Mesodermal cell (in vitro differentiated cells): Measurements from ENCODE around the gene RDH11. TPM values are rescaled to one million over a fixed set of nuclear protein-coding genes. Genes with fewer than 3 reads are reported as not detected.

Experiments used
- H3K27ac ChIP-seq: 2 replicates; pipeline ENCODE4 v1.7.0; 2013; ENCODE audit warnings: mild to moderate bottlenecking, low read depth, low read length, moderate library complexity; ENCODE audit not compliant: severe bottlenecking
- H3K36me3 ChIP-seq: 2 replicates; pipeline ENCODE4 v1.7.1; 2013; ENCODE audit warnings: mild to moderate bottlenecking, low read length, moderate library complexity; ENCODE audit not compliant: control insufficient read depth, insufficient read depth
- H3K4me1 ChIP-seq: one replicate; pipeline ENCODE4 v1.7.1; 2013; ENCODE audit warnings: mild to moderate bottlenecking, low read length; ENCODE audit not compliant: insufficient read depth, control insufficient read depth, poor library complexity, severe bottlenecking
- H3K4me3 ChIP-seq: 2 replicates; pipeline ENCODE4 v1.7.0; 2013; ENCODE audit warnings: low read length, control low read depth, mild to moderate bottlenecking; ENCODE audit not compliant: insufficient read depth, poor library complexity, severe bottlenecking; ENCODE audit errors: extremely low read depth
- H3K9me3 ChIP-seq: 2 replicates; pipeline ENCODE4 v1.7.1; 2013; ENCODE audit warnings: mild to moderate bottlenecking, low read length, moderate library complexity; ENCODE audit not compliant: control insufficient read depth
- WGBS, 2 experiments: methylation state at CpG; one replicate each; pipeline ENCODE4 v1.1.5; 2013; ENCODE audit warnings: missing lambda C conversion rate in 2 of 2; ENCODE audit not compliant: insufficient coverage in 2 of 2; 5-methylcytosine and 5-hydroxymethylcytosine counted together
- polyA plus RNA-seq, 2 experiments: library from polyadenylated mRNA; stranded (reverse); fragments of 50-300 nt; gene quantifications; one replicate each; pipeline ENCODE4 v1.2.3, GENCODE V29; 2013

Gene RDH11, protein sequence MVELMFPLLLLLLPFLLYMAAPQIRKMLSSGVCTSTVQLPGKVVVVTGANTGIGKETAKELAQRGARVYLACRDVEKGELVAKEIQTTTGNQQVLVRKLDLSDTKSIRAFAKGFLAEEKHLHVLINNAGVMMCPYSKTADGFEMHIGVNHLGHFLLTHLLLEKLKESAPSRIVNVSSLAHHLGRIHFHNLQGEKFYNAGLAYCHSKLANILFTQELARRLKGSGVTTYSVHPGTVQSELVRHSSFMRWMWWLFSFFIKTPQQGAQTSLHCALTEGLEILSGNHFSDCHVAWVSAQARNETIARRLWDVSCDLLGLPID
- 102 TPM for polyA plus RNA-seq (2013, experiment 1 of 2)
- polyA plus RNA-seq (2013, experiment 2 of 2): 101 TPM

DNA sequence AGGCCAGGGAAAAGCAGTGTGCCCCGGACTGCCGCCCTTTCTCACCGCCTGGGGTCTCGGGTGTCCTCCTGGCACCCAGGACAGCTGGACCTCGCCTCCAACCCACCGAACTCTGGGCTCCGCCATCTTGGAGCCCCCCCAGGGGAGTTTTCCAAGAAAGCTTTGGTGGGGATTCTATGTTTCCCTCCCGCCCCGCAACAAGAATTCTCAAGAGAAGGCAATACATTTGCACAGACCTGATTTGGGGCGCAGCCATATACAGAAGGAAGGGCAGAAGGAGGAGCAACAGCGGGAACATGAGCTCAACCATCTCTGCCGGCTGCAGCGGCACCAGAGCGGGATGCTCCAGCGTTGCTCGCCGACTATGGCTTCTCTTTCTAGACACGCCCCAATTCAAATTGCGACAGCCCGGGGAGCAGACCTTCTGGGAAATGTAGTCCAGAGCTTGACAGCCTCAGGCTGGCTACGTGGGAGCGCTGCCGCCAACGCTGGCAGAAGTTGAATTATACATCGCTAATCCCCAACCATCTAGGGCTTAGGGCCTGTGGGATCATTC lies at the start of gene RDH11:
RDH11 (minus strand) TSS at position 371 of the 556 bp plus-strand sequence; CDS start at position 310, 61 bp downstream.
- H3K4me3 ChIP-seq: peak within 1 kb of the TSS; percentile 100
- H3K27ac ChIP-seq: peak within 1 kb of the TSS; percentile 83
- no peaks in the 10 kb centered on the region for H3K9me3 ChIP-seq
- no peaks in the 10 kb centered on the region for H3K4me1 ChIP-seq
- H3K36me3 ChIP-seq: peaks cover 32% of the 10 kb centered on the region
- WGBS, 2 experiments: 0 to 1% methylated on average over 20 to 23 of the region's 25 CpGs

DNA sequence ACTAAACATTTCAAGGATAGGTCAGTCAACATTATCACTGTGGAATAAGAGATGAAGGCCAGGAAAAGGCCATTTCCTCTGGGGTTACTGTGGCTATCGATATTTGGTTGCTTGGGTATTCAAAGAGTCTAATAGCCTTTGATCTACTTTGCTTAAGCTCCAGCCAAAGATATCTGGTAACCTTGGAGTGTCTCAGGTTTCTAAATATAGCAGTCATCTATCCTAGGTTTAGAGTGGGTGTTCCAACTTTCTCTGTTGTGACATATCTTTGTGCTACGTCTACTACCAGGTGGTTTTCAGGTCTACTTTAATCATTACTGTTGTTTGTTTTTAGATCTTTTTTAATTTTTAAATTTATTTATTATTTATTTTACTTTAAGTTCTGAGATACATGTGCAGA lies 48.5 kb upstream of the RDH11 start:
- Histone ChIP-seq H3K36me3 (peaks cover 10% of the 10 kb centered on the region), H3K27ac (no peak overlapping the region), H3K4me1 (peaks cover 3% of the 10 kb centered on the region), H3K4me3 (no peak overlapping the region), H3K9me3 (no peaks in the 10 kb centered on the region)
- WGBS, 2 experiments: 86 to 100% methylated on average over 1 of the region's 2 CpGs

DNA sequence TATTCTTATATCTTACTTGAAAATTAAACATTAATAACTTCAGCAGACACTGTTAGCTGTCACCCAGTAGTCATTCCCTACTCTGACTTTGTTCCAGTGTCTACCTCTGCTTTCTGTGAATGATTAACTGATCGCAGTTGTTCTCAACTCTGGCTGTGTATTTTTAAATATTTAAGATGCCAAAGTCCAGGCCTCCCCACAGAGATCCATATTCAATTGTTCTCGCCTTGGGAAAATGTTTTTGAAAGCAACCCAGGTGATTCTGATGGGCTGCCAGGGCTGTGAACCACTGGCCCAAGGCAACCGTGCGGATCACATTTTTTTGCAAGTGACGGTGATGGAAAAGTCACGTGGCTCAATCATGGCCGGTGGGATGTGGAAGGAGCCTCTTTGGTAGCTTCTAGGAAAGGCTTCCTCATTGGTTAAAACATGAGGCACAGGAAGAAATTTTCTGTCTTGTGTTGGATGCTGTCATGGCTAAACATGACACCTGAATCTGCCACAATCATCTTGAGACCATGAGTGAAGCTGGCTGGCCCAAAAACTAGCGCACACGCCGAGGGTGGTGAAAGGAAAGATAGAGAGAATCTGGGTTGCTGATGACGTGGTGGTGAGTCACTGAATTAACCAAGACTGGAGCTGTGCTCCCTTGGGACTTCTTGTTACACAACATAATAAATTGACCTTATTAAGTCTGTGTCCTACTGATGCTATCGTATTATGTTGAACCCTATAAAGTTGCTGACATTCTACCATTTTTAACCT lies 43.4 kb upstream of the RDH11 start:
- Histone ChIP-seq H3K9me3 (no peaks in the 10 kb centered on the region), H3K4me1 (peaks cover 7% of the 10 kb centered on the region), H3K36me3 (no peaks in the 10 kb centered on the region), H3K27ac (no peak overlapping the region), H3K4me3 (no peak overlapping the region)
- WGBS, 2 experiments: 81 to 91% methylated on average over 4 to 11 of the region's 12 CpGs

DNA sequence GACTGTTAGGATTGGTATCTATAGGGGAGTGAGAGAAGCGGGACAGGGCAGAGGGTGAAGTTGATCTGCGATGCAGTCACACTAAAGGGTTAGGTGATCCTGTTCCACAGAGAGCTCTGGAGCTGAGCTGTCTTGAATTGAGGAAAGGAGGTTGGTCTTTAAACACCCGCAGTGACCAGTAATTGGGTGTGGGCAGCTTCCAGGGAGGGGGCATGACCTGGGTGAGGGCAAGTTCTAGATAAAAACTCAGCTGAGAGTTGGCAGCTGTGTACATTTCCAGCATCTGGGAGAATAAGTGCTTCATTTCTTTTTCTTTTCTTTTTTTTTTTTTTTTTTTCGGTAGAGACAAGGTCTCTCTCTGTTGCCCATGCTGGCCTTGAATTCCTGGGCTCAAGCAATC lies 41.2 kb upstream of the RDH11 start:
- Histone ChIP-seq H3K4me1 (peaks cover 7% of the 10 kb centered on the region), H3K27ac (no peak overlapping the region), H3K4me3 (no peak overlapping the region), H3K36me3 (no peaks in the 10 kb centered on the region), H3K9me3 (no peaks in the 10 kb centered on the region)
- 89 to 100% methylated on average over 2 to 3 of the region's 4 CpGs for WGBS, 2 experiments

DNA sequence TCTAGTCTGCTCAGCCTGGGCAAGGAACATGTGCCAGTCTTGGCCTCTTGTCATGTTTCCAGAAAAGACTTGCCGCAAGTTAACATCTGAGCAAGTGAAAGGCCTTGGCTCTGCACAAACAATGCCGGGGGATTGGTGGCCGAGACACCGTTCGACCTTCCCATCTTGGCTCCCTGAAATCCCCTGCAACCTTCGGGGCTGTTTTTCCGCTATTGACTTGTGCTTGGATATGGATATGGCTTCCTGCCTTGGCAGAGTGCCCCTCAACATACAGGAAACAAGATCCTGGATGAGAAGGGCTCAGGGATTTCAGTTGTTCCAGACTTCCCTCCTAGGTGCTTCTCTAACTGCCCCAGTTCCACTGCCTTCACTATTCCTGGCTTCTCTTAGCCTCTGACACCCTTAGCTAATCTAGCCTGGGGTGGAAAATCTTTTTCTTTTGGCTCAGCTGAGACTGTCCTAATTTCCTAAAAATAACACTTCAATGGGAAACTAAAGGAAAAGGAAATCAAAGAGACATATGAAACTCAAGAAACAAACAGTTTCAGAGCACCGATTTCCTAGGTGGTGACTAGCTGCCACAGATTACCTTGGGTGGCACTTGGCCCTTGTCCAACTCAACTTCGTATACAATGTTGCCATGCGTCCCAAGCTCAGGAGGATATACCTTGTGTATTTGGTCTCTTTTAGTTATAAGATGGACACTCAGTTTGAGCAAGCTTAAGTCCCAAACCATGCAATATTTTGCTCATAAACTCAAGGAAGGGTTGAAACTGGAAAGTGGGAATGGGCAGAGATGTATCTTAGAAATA lies 40.0 kb upstream of the RDH11 start:
- WGBS, 2 experiments: 92 to 97% methylated on average over 6 to 7 of the region's 10 CpGs
- H3K4me1 ChIP-seq: peaks cover 7% of the 10 kb centered on the region

DNA sequence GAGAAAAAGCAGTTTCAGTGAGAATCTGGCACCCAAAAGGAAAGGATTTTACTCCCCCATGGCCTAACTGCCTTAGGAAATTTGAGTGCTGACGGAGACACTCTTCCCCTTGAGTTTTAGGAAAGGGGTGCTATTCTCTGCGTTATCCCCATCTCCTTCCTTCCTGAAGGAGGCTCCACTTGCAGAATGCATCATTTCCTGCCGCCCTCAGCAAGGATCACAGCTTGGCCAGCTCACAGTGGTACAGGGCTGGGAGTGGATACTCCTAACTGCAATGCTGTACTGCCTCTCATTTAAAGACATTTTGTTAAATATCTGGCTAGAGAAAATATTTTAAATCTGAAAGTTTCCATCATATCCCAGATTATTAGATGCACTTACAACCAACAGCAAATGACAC lies 39.1 kb upstream of the RDH11 start:
- H3K27ac ChIP-seq: no peak overlapping the region
- no peak overlapping the region for H3K4me3 ChIP-seq
- no peaks in the 10 kb centered on the region for H3K36me3 ChIP-seq
- H3K9me3 ChIP-seq: no peaks in the 10 kb centered on the region
- 100% methylated on average over 1 of the region's 3 CpGs; no CpG with 5 or more reads in 1 of the 2 experiments for WGBS, 2 experiments
- H3K4me1 ChIP-seq: peaks cover 7% of the 10 kb centered on the region

More for the DNA sequence above, 40.0 kb upstream of the RDH11 start:
- Histone ChIP-seq H3K9me3 (no peaks in the 10 kb centered on the region), H3K27ac (no peak overlapping the region), H3K4me3 (no peak overlapping the region), H3K36me3 (no peaks in the 10 kb centered on the region)

DNA sequence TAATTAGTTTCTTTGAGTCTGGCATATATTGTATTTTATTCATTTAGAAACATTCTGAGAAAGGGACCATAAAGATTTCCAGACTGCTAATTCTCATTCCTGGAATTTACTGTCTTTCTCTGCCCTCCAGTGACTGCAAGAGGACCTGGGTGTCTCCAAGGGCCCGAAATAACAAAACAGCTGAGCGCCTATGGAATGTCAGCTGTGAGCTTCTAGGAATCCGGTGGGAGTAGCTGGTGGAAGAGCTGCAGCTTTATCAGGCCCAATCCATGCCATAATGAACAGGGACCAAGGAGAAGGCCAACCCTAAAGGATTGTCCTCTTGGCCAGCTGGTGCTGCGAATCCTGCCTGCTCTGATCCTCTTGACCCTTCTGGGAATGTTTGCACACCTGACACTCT lies 38.1 kb upstream of the RDH11 start:
- Histone ChIP-seq H3K4me3 (no peak overlapping the region), H3K4me1 (no peaks in the 10 kb centered on the region), H3K9me3 (no peaks in the 10 kb centered on the region), H3K27ac (no peak overlapping the region), H3K36me3 (no peaks in the 10 kb centered on the region)
- WGBS, 2 experiments: 80 to 90% methylated on average over 4 of the region's 4 CpGs

DNA sequence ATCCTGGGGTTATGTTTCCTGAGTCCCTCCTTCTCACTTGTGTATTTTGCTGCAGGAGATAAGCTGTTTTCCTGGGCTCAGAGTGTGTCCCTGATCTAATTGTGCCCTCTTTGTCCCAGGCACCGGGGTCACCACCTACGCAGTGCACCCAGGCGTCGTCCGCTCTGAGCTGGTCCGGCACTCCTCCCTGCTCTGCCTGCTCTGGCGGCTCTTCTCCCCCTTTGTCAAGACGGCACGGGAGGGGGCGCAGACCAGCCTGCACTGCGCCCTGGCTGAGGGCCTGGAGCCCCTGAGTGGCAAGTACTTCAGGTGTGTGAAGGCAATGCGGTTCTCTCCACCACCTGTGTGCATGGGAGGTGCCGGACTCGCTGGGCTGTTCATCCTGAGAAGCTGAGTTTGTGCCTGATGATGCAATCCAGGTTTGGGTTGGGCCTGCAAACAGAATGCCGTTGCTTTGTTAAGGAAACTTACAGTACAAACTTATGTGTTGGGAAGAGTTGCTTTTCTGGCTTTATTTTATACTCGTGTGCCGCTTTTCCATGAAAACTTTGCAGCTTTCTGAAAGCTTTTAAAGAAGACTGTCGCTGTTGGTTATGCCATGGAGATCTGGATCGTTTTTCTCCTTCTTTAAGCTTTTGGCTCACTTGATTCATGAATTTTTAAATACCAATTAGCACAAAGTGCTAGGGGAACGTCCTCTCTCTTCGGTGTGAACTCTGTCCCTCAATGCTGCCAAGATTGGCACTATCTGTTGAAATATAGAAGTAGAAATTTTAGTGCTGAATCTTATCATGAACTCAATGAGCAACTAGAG lies 33.7 kb upstream of the RDH11 start:
- Histone ChIP-seq H3K4me3 (no peak overlapping the region), H3K9me3 (peaks cover 5% of the 10 kb centered on the region), H3K27ac (no peak overlapping the region), H3K4me1 (no peaks in the 10 kb centered on the region), H3K36me3 (no peaks in the 10 kb centered on the region)
- WGBS, 2 experiments: 74 to 82% methylated on average over 13 to 15 of the region's 21 CpGs

DNA sequence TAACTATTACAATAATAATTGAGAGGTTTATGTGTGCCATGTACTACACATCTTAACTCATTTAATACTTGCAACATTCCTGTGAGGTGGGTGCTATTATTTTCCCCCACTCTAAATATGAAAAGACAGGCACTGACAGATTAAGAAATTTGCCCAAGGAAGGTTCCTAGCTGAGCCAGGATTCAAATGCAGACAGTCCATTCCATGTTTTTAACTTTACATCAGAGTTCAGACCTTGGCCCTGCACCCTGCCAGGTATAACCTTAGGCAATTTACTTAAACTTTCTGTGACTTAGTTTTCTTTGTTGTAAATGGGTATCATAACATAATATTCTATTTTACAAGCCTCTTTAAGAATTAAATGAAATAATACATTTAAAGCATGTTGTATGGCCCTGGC lies 32.7 kb upstream of the RDH11 start:
- no peak overlapping the region for H3K27ac ChIP-seq
- no peak overlapping the region for H3K4me3 ChIP-seq
- H3K36me3 ChIP-seq: no peaks in the 10 kb centered on the region
- H3K9me3 ChIP-seq: peaks cover 5% of the 10 kb centered on the region
- H3K4me1 ChIP-seq: no peaks in the 10 kb centered on the region

DNA sequence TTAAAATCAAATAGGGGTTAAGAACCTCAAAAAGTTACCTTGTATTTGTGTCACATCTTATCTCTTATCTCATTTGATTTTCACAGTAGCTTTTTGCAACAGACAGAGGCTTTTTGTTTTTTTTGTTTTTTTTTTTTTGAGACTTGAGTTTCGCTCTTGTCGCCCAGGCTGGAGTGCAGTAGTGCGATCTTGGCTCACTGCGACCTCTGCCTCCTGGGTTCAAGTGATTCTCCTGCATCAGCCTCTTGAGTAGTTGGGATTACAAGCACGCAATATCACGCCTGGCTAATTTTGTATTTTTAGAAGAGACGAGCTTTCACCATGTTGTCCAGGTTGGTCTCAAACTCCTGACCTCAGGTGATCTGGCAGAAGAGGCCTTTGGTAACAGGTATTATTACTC lies 31.8 kb upstream of the RDH11 start:
- H3K27ac ChIP-seq: no peak overlapping the region
- 92 to 93% methylated on average over 5 to 7 of the region's 7 CpGs for WGBS, 2 experiments

More for the DNA sequence above, 31.8 kb upstream of the RDH11 start:
- H3K4me1 ChIP-seq: no peaks in the 10 kb centered on the region
- no peaks in the 10 kb centered on the region for H3K36me3 ChIP-seq
- no peak overlapping the region for H3K4me3 ChIP-seq
- peaks cover 5% of the 10 kb centered on the region for H3K9me3 ChIP-seq
